ENCODE results near the gene HOMER2. TPM values are rescaled to one million over a fixed set of nuclear protein-coding genes. Genes with fewer than 3 reads are reported as not detected.
A peak's percentile ranks its signal among the peaks of the same experiment; 100 is the strongest.

The HOMER2 gene
- total and polyA plus RNA-seq, 2 of the 13 experiments (the other 11 are each of a cell fraction or from before 2014, with no cell fraction given) = 12.9 to 14.1 TPM

DNA sequence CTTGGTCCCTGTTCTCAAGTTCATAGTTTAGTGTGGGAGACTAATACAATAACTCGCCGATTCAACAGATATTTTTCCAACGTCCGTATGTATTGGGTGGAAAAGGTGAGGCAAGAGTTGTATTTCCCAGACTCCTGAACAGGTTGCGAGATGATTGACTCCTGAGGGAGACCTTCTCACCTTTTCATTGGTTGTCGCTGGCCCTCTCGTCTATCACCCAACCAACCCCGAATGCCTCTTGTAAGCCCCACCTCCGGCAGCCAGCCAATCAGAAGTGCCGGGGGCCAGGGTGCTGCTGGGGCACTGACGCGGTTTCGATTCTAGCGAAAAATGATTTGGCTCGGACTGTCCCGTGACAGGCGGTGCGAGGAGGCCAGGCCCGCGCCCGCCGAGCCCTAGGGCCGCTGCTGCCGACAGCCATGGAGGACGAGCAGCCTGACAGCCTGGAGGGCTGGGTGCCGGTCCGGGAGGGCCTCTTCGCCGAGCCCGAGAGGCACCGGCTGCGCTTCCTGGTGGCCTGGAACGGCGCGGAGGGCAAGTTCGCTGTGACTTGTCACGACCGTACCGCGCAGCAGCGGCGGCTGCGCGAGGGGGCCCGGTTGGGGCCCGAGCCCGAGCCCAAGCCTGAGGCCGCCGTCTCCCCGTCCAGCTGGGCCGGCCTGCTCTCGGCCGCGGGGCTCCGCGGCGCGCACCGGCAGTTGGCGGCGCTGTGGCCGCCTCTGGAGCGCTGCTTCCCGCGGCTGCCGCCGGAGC is 143.0 kb downstream of the HOMER2 start, which contains the start of gene WHAMM (continued):
- TF ChIP-seq, protein P1, sequence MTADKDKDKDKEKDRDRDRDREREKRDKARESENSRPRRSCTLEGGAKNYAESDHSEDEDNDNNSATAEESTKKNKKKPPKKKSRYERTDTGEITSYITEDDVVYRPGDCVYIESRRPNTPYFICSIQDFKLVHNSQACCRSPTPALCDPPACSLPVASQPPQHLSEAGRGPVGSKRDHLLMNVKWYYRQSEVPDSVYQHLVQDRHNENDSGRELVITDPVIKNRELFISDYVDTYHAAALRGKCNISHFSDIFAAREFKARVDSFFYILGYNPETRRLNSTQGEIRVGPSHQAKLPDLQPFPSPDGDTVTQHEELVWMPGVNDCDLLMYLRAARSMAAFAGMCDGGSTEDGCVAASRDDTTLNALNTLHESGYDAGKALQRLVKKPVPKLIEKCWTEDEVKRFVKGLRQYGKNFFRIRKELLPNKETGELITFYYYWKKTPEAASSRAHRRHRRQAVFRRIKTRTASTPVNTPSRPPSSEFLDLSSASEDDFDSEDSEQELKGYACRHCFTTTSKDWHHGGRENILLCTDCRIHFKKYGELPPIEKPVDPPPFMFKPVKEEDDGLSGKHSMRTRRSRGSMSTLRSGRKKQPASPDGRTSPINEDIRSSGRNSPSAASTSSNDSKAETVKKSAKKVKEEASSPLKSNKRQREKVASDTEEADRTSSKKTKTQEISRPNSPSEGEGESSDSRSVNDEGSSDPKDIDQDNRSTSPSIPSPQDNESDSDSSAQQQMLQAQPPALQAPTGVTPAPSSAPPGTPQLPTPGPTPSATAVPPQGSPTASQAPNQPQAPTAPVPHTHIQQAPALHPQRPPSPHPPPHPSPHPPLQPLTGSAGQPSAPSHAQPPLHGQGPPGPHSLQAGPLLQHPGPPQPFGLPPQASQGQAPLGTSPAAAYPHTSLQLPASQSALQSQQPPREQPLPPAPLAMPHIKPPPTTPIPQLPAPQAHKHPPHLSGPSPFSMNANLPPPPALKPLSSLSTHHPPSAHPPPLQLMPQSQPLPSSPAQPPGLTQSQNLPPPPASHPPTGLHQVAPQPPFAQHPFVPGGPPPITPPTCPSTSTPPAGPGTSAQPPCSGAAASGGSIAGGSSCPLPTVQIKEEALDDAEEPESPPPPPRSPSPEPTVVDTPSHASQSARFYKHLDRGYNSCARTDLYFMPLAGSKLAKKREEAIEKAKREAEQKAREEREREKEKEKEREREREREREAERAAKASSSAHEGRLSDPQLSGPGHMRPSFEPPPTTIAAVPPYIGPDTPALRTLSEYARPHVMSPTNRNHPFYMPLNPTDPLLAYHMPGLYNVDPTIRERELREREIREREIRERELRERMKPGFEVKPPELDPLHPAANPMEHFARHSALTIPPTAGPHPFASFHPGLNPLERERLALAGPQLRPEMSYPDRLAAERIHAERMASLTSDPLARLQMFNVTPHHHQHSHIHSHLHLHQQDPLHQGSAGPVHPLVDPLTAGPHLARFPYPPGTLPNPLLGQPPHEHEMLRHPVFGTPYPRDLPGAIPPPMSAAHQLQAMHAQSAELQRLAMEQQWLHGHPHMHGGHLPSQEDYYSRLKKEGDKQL (CRISPR knock-in tag; IDR thresholded peaks at IDR 0.05; ENCODE audit: low read depth) = no peak
- TF ChIP-seq, protein P2, sequence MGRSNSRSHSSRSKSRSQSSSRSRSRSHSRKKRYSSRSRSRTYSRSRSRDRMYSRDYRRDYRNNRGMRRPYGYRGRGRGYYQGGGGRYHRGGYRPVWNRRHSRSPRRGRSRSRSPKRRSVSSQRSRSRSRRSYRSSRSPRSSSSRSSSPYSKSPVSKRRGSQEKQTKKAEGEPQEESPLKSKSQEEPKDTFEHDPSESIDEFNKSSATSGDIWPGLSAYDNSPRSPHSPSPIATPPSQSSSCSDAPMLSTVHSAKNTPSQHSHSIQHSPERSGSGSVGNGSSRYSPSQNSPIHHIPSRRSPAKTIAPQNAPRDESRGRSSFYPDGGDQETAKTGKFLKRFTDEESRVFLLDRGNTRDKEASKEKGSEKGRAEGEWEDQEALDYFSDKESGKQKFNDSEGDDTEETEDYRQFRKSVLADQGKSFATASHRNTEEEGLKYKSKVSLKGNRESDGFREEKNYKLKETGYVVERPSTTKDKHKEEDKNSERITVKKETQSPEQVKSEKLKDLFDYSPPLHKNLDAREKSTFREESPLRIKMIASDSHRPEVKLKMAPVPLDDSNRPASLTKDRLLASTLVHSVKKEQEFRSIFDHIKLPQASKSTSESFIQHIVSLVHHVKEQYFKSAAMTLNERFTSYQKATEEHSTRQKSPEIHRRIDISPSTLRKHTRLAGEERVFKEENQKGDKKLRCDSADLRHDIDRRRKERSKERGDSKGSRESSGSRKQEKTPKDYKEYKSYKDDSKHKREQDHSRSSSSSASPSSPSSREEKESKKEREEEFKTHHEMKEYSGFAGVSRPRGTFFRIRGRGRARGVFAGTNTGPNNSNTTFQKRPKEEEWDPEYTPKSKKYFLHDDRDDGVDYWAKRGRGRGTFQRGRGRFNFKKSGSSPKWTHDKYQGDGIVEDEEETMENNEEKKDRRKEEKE (IDR thresholded peaks at IDR 0.05) = no peak
- TF ChIP-seq RORA (CRISPR knock-in tag; IDR thresholded peaks at IDR 0.05) (no peak), SP1 (IDR thresholded peaks at IDR 0.05) (no peak), SP1 (CRISPR knock-in tag; IDR thresholded peaks at IDR 0.05) (peak; percentile 25; the same call in 1 of the 2 replicates), PLRG1 (conservative IDR thresholded peaks at IDR 0.05) (no peak), HDAC2 (CRISPR knock-in tag; IDR thresholded peaks at IDR 0.05) (peak; percentile 33; the same call in 1 of the 2 replicates), MTA3 (CRISPR knock-in tag; IDR thresholded peaks at IDR 0.05) (no peak), ZC3H4 (CRISPR knock-in tag; IDR thresholded peaks at IDR 0.05; ENCODE audit: borderline replicate concordance) (no peak), ZNF607 (CRISPR knock-in tag; IDR thresholded peaks at IDR 0.05; ENCODE audit: borderline replicate concordance) (no peak; the same call in none of the 2 replicates), ZNF75D (CRISPR knock-in tag; IDR thresholded peaks at IDR 0.05; ENCODE audit: borderline replicate concordance) (no peak), TBP (CRISPR knock-in tag; IDR thresholded peaks at IDR 0.05) (no peak), TMF1 (CRISPR knock-in tag; IDR thresholded peaks at IDR 0.05; ENCODE audit: low read depth) (no peak)
- TF ChIP-seq, protein P3, sequence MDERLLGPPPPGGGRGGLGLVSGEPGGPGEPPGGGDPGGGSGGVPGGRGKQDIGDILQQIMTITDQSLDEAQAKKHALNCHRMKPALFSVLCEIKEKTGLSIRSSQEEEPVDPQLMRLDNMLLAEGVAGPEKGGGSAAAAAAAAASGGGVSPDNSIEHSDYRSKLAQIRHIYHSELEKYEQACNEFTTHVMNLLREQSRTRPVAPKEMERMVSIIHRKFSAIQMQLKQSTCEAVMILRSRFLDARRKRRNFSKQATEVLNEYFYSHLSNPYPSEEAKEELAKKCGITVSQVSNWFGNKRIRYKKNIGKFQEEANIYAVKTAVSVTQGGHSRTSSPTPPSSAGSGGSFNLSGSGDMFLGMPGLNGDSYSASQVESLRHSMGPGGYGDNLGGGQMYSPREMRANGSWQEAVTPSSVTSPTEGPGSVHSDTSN (CRISPR knock-in tag; IDR thresholded peaks at IDR 0.05) = peak; percentile 87
- TF ChIP-seq, protein P4, sequence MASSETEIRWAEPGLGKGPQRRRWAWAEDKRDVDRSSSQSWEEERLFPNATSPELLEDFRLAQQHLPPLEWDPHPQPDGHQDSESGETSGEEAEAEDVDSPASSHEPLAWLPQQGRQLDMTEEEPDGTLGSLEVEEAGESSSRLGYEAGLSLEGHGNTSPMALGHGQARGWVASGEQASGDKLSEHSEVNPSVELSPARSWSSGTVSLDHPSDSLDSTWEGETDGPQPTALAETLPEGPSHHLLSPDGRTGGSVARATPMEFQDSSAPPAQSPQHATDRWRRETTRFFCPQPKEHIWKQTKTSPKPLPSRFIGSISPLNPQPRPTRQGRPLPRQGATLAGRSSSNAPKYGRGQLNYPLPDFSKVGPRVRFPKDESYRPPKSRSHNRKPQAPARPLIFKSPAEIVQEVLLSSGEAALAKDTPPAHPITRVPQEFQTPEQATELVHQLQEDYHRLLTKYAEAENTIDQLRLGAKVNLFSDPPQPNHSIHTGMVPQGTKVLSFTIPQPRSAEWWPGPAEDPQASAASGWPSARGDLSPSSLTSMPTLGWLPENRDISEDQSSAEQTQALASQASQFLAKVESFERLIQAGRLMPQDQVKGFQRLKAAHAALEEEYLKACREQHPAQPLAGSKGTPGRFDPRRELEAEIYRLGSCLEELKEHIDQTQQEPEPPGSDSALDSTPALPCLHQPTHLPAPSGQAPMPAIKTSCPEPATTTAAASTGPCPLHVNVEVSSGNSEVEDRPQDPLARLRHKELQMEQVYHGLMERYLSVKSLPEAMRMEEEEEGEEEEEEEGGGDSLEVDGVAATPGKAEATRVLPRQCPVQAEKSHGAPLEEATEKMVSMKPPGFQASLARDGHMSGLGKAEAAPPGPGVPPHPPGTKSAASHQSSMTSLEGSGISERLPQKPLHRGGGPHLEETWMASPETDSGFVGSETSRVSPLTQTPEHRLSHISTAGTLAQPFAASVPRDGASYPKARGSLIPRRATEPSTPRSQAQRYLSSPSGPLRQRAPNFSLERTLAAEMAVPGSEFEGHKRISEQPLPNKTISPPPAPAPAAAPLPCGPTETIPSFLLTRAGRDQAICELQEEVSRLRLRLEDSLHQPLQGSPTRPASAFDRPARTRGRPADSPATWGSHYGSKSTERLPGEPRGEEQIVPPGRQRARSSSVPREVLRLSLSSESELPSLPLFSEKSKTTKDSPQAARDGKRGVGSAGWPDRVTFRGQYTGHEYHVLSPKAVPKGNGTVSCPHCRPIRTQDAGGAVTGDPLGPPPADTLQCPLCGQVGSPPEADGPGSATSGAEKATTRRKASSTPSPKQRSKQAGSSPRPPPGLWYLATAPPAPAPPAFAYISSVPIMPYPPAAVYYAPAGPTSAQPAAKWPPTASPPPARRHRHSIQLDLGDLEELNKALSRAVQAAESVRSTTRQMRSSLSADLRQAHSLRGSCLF (CRISPR knock-in tag; IDR thresholded peaks at IDR 0.05; ENCODE audit: borderline replicate concordance) = no peak
